Measurements from ENCODE around the gene HIBCH. TPM values are rescaled to one million over a fixed set of nuclear protein-coding genes. Genes with fewer than 3 reads are reported as not detected.

The HIBCH gene
- polyA plus RNA-seq, 1 of the 3 experiments (the other 2 are of a cell fraction): 8.4 TPM

DNA sequence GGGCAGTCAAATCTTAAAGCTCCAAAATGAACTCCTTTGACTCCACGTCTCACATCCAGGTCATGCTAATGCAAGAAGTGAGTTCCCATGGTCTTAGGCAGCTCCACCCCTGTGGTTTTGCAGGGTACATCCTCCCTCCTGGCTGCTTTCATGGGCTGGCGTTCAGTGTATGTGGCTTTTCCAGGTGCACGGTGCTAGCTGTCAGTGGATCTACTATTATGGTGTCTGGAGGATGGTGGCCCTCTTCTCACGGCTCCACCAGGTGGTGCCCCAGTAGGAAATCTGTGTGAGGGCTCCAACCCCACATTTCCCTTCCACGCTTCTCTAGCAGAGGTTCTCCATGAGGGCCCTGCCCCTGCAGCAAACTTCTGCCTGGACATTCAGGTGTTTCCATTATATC, 151.9 kb downstream of the HIBCH start:
- H3F3A ChIP-seq (replicated peaks; ENCODE audit: insufficient read depth): no peaks in the 10 kb centered on the region
- no peaks in the 10 kb centered on the region for H3K36me3 ChIP-seq (replicated peaks in 1 of 2; ENCODE audit: control insufficient read depth in 1 of 2, insufficient read depth in 2 of 2, low read length in 1 of 2)
- H3K4me1 ChIP-seq (ENCODE audit: control insufficient read depth in 1 of 2, insufficient read depth in 2 of 2, low read depth in 1 of 2, low read length in 1 of 2): no peaks in the 10 kb centered on the region
- no peak overlapping the region for H3K27ac ChIP-seq (ENCODE audit: low read depth in 2 of 2, low read length in 1 of 2)
- 0 out of 2 replicates have a peak, but pooled peaks cover 6% of the 10 kb centered on the region for H3K9me3 ChIP-seq
- H3K4me3 ChIP-seq (ENCODE audit: low read depth in 2 of 2, low read length in 1 of 2): no peak overlapping the region
- H2AFZ ChIP-seq (ENCODE audit: low read depth): no peak overlapping the region
- DNase-seq: no peak
- TF ChIP-seq TAF1 (IDR thresholded peaks at IDR 0.05; ENCODE audit: borderline replicate concordance, low read depth, low read length): no peak
- no peak for TF ChIP-seq EP300 (IDR thresholded peaks at IDR 0.05; ENCODE audit: borderline replicate concordance in 1 of 2, low read depth in 1 of 2, low read length in 1 of 2)
- no peak for TF ChIP-seq JUND (IDR thresholded peaks at IDR 0.05)
- TF ChIP-seq, protein P1, sequence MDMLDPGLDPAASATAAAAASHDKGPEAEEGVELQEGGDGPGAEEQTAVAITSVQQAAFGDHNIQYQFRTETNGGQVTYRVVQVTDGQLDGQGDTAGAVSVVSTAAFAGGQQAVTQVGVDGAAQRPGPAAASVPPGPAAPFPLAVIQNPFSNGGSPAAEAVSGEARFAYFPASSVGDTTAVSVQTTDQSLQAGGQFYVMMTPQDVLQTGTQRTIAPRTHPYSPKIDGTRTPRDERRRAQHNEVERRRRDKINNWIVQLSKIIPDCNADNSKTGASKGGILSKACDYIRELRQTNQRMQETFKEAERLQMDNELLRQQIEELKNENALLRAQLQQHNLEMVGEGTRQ (IDR thresholded peaks at IDR 0.05; ENCODE audit: borderline replicate concordance, low read depth, low read length): no peak
- TF ChIP-seq FOXM1 (IDR thresholded peaks at IDR 0.05; ENCODE audit: low read depth): no peak
- WGBS (ENCODE audit: low lambda C conversion rate): 69% methylated on average over 4 of the region's 5 CpGs
- no peaks in the 10 kb centered on the region for H3K27me3 ChIP-seq (ENCODE audit: insufficient read depth)
- H3K9ac ChIP-seq: no peak overlapping the region
- no peaks in the 10 kb centered on the region for H3K79me2 ChIP-seq (ENCODE audit: insufficient read depth)
- H3K4me2 ChIP-seq: no peak overlapping the region
- H4K20me1 ChIP-seq (ENCODE audit: insufficient read depth): no peaks in the 10 kb centered on the region
- ChIA-PET CTCF (interaction anchor here (1.3 kb wide), 1 partner anchor 12 kb away, joined by 4 read pairs; no protein-coding TSS in a partner anchor), POLR2A (no interaction called here)
- H3K9me2 ChIP-seq: no peaks in the 10 kb centered on the region; the same call in 1 of the 2 replicates

GRCh38 chr2:190165491-190165890, 154.1 kb downstream of the HIBCH start:
- Histone ChIP-seq H3K27me3 (ENCODE audit: insufficient read depth) (no peaks in the 10 kb centered on the region), H3K9ac (no peak overlapping the region)
- POLR2A ChIA-PET: no interaction called here

More at GRCh38 chr2:190165491-190165890, 154.1 kb downstream of the HIBCH start:
- no peak for DNase-seq
- no peaks in the 10 kb centered on the region for H4K20me1 ChIP-seq (ENCODE audit: insufficient read depth)
- TF ChIP-seq EZH2phosphoT487 (IDR thresholded peaks at IDR 0.05; ENCODE audit: borderline replicate concordance, low read depth): no peak
- no peak for TF ChIP-seq SMC3 (IDR thresholded peaks at IDR 0.05; ENCODE audit: low read depth, low read length)
- TF ChIP-seq GABPA (IDR thresholded peaks at IDR 0.05; ENCODE audit: low read depth): no peak
- TF ChIP-seq RFX5 (IDR thresholded peaks at IDR 0.05; ENCODE audit: low read length): no peak
- TF ChIP-seq, protein P2, sequence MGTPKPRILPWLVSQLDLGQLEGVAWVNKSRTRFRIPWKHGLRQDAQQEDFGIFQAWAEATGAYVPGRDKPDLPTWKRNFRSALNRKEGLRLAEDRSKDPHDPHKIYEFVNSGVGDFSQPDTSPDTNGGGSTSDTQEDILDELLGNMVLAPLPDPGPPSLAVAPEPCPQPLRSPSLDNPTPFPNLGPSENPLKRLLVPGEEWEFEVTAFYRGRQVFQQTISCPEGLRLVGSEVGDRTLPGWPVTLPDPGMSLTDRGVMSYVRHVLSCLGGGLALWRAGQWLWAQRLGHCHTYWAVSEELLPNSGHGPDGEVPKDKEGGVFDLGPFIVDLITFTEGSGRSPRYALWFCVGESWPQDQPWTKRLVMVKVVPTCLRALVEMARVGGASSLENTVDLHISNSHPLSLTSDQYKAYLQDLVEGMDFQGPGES (IDR thresholded peaks at IDR 0.05; ENCODE audit: low read depth, low read length): no peak
- no peak for TF ChIP-seq POLR2AphosphoS5 (IDR thresholded peaks at IDR 0.05; ENCODE audit: low read depth, low read length)
- TF ChIP-seq CTCF (IDR thresholded peaks at IDR 0.05): no peak
- no peak for TF ChIP-seq NRF1 (IDR thresholded peaks at IDR 0.05; ENCODE audit: low read depth, low read length)
- TF ChIP-seq, protein P3, sequence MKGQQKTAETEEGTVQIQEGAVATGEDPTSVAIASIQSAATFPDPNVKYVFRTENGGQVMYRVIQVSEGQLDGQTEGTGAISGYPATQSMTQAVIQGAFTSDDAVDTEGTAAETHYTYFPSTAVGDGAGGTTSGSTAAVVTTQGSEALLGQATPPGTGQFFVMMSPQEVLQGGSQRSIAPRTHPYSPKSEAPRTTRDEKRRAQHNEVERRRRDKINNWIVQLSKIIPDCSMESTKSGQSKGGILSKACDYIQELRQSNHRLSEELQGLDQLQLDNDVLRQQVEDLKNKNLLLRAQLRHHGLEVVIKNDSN (IDR thresholded peaks at IDR 0.05; ENCODE audit: borderline replicate concordance, low read depth): no peak
- TF ChIP-seq PBX3 (IDR thresholded peaks at IDR 0.05): no peak
- no peak for TF ChIP-seq TCF12 (IDR thresholded peaks at IDR 0.05)
- TF ChIP-seq, protein P4, sequence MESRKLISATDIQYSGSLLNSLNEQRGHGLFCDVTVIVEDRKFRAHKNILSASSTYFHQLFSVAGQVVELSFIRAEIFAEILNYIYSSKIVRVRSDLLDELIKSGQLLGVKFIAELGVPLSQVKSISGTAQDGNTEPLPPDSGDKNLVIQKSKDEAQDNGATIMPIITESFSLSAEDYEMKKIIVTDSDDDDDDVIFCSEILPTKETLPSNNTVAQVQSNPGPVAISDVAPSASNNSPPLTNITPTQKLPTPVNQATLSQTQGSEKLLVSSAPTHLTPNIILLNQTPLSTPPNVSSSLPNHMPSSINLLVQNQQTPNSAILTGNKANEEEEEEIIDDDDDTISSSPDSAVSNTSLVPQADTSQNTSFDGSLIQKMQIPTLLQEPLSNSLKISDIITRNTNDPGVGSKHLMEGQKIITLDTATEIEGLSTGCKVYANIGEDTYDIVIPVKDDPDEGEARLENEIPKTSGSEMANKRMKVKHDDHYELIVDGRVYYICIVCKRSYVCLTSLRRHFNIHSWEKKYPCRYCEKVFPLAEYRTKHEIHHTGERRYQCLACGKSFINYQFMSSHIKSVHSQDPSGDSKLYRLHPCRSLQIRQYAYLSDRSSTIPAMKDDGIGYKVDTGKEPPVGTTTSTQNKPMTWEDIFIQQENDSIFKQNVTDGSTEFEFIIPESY (IDR thresholded peaks at IDR 0.05; ENCODE audit: borderline replicate concordance, low read depth): no peak
- TF ChIP-seq MXI1 (IDR thresholded peaks at IDR 0.05; ENCODE audit: low read depth, low read length): no peak
- no peak for TF ChIP-seq NFIC (IDR thresholded peaks at IDR 0.05; ENCODE audit: borderline replicate concordance)
- TF ChIP-seq MEF2A (IDR thresholded peaks at IDR 0.05; ENCODE audit: borderline replicate concordance, low read depth): no peak
- H3K4me1 ChIP-seq (ENCODE audit: control insufficient read depth in 1 of 2, insufficient read depth in 2 of 2, low read depth in 1 of 2, low read length in 1 of 2): no peaks in the 10 kb centered on the region
- no peak overlapping the region for H3K4me2 ChIP-seq
- 70% methylated on average over 1 of the region's 1 CpG for WGBS (ENCODE audit: low lambda C conversion rate)
- H3K27ac ChIP-seq (ENCODE audit: low read depth in 2 of 2, low read length in 1 of 2): no peak overlapping the region
- no peaks in the 10 kb centered on the region for H3K79me2 ChIP-seq (ENCODE audit: insufficient read depth)
- CTCF ChIA-PET: interaction anchor here (0.6 to 0.8 kb wide), 2 partner anchors 15 to 1118 kb away, joined by 3 read pairs; no protein-coding TSS in a partner anchor
- no peaks in the 10 kb centered on the region; the same call in 1 of the 2 replicates for H3K9me2 ChIP-seq
- H3K36me3 ChIP-seq (replicated peaks in 1 of 2; ENCODE audit: control insufficient read depth in 1 of 2, insufficient read depth in 2 of 2, low read length in 1 of 2): no peaks in the 10 kb centered on the region
- no peaks in the 10 kb centered on the region for H3F3A ChIP-seq (replicated peaks; ENCODE audit: insufficient read depth)
- no peak overlapping the region for H3K4me3 ChIP-seq (ENCODE audit: low read depth in 2 of 2, low read length in 1 of 2)
- H3K9me3 ChIP-seq: 0 out of 2 replicates have a peak, but pooled peaks cover 6% of the 10 kb centered on the region
- no peak overlapping the region for H2AFZ ChIP-seq (ENCODE audit: low read depth)

All from SK-N-SH (cell line).